CD8-positive, alpha-beta memory T cell (primary cell): ENCODE data around the gene SLC22A1. TPM values are rescaled to one million over a fixed set of nuclear protein-coding genes. Genes with fewer than 3 reads are reported as not detected.

ENCODE experiments used
- CTCF ChIA-PET: fragments of 350-600 bp; sonication (Branson Sonifier 250); formaldehyde crosslinking; loops from one replicate; lab custom pipeline; 2021; ENCODE audit warnings: antibody characterized with exemption; lab: Charles Lee
- POLR2A ChIA-PET: fragments of 350-600 bp; sonication (Branson Sonifier 250); formaldehyde crosslinking; loops from one replicate; lab custom pipeline; 2021; ENCODE audit warnings: antibody characterized with exemption; lab: Charles Lee
- DNase-seq, 5 donors: peaks; one replicate each; pipeline versions ENCODE4 v3.0.0 to v3.0.0-alpha.2; 2020 to 2022; ENCODE audit warnings: mixed read lengths in 1 of 5
- H3K27ac ChIP-seq: one replicate; pipeline ENCODE4 v1.7.0; 2013; ENCODE audit warnings: low read depth, mild to moderate bottlenecking, low read length, moderate library complexity
- H3K27me3 ChIP-seq: 2 replicates; pipeline ENCODE4 v1.7.0; 2013; ENCODE audit warnings: low read length, mild to moderate bottlenecking; ENCODE audit not compliant: insufficient read depth, poor library complexity, severe bottlenecking
- H3K36me3 ChIP-seq: 2 replicates; pipeline ENCODE4 v1.7.0; 2013; ENCODE audit warnings: mild to moderate bottlenecking, low read length, moderate library complexity; ENCODE audit not compliant: insufficient read depth
- H3K4me1 ChIP-seq: 2 replicates; pipeline ENCODE4 v1.7.0; 2013; ENCODE audit warnings: mild to moderate bottlenecking, low read length, moderate library complexity; ENCODE audit not compliant: insufficient read depth
- H3K4me3 ChIP-seq: 2 replicates; pipeline ENCODE4 v1.7.0; 2013; ENCODE audit warnings: mild to moderate bottlenecking, low read length
- H3K9me3 ChIP-seq: 2 replicates; pipeline ENCODE4 v1.7.0; 2013; ENCODE audit warnings: mild to moderate bottlenecking, low read length
- H3K27ac Mint-ChIP-seq, 8 donors: one replicate each; pipeline ENCODE4 v1.8.0; 2020 to 2021; ENCODE audit warnings: mixed read lengths in 8 of 8, mild to moderate bottlenecking in 6 of 8, inconsistent platforms in 3 of 8, moderate library complexity in 3 of 8
- H3K27me3 Mint-ChIP-seq, 2 donors: one replicate each; pipeline ENCODE4 v1.8.0; 2020 to 2021; ENCODE audit warnings: mixed read lengths in 2 of 2, mild to moderate bottlenecking in 1 of 2, moderate library complexity in 1 of 2
- H3K36me3 Mint-ChIP-seq, 3 donors: one replicate each; pipeline ENCODE4 v1.8.0; 2020 to 2021; ENCODE audit warnings: mixed read lengths in 3 of 3, inconsistent platforms in 1 of 3, mild to moderate bottlenecking in 1 of 3
- H3K4me1 Mint-ChIP-seq, 3 donors: one replicate each; pipeline ENCODE4 v1.8.0; 2020 to 2021; ENCODE audit warnings: mixed read lengths in 3 of 3, inconsistent platforms in 1 of 3, mild to moderate bottlenecking in 1 of 3
- H3K4me3 Mint-ChIP-seq, 7 donors: one replicate each; pipeline ENCODE4 v1.8.0; 2020 to 2021; ENCODE audit warnings: mixed read lengths in 7 of 7, mild to moderate bottlenecking in 6 of 7, moderate library complexity in 4 of 7, inconsistent platforms in 2 of 7
- H3K9me3 Mint-ChIP-seq, 5 donors: one replicate each; pipeline ENCODE4 v1.8.0; 2020 to 2022; ENCODE audit warnings: mixed read lengths in 5 of 5, mild to moderate bottlenecking in 3 of 5, moderate library complexity in 2 of 5, inconsistent platforms in 1 of 5
- polyA plus RNA-seq: library from polyadenylated mRNA; unstranded; fragments of 300-500 nt; fragmentation: Illumina TruSeq; gene quantifications from one replicate; pipeline ENCODE4 v1.2.3, GENCODE V29; 2021
- total RNA-seq, 2 experiments: library from RNA; stranded (reverse); gene quantifications; one replicate each; pipeline ENCODE4 v1.2.3, GENCODE V29; 2021

Gene SLC22A1
- total RNA-seq (under 1 TPM; 0.22 to 0.49 TPM), polyA plus RNA-seq (0.13 TPM)

GRCh38 chr6:160121558-160121957 lies at the start of gene SLC22A1:
SLC22A1 (plus strand) TSS chr6:160121815; CDS start chr6:160121936, 121 bp downstream.
- Histone ChIP-seq H3K27ac (no peak within 1 kb of the TSS), H3K9me3 (no peaks in the 10 kb centered on the region), H3K4me3 (no peak within 1 kb of the TSS), H3K36me3 (no peaks in the 10 kb centered on the region), H3K27me3 (no peaks in the 10 kb centered on the region), H3K4me1 (no peaks in the 10 kb centered on the region)
- Mint-ChIP-seq H3K36me3 (peaks cover 0 to 7% (median 7%) of the 10 kb centered on the region in 3 donors), H3K9me3 (no peaks in the 10 kb centered on the region), H3K4me1 (no peaks in the 10 kb centered on the region), H3K27me3 (peaks cover 0 to 1% of the 10 kb centered on the region in 2 donors), H3K27ac (no peak within 1 kb of the TSS), H3K4me3 (no peak within 1 kb of the TSS)
- POLR2A ChIA-PET: no interaction called here
- CTCF ChIA-PET: no interaction called here
- no peak for DNase-seq

- peaks cover 17 to 99% (median 28%) of the 10 kb centered on the region in 3 donors for H3K36me3 Mint-ChIP-seq
- peaks cover 18 to 35% (median 25%) of the 10 kb centered on the region in 3 donors for H3K4me1 Mint-ChIP-seq
- no peaks in the 10 kb centered on the region for H3K27me3 Mint-ChIP-seq
- POLR2A ChIA-PET: no interaction called here
- H3K4me3 Mint-ChIP-seq: no peak overlapping the region
- H3K36me3 ChIP-seq: peaks cover 76% of the 10 kb centered on the region
- DNase-seq: no peak
- H3K27me3 ChIP-seq: no peaks in the 10 kb centered on the region
- H3K4me1 ChIP-seq: peaks cover 20% of the 10 kb centered on the region
- CTCF ChIA-PET: interaction anchor here (1.1 to 1.4 kb wide), 2 partner anchors 10 to 23 kb away, joined by 3 to 4 read pairs; no protein-coding TSS in a partner anchor
- no peaks in the 10 kb centered on the region for H3K9me3 Mint-ChIP-seq
- no peak overlapping the region for H3K27ac ChIP-seq
- H3K9me3 ChIP-seq: no peaks in the 10 kb centered on the region
- peak overlapping the region in 3 of 8 donors; percentile 35 to 63 (median 43) for H3K27ac Mint-ChIP-seq
- no peak overlapping the region for H3K4me3 ChIP-seq
These were observed 48.3 kb upstream of the SLC22A1 start for GRCh38 chr6:160073272-160073671.

DNA sequence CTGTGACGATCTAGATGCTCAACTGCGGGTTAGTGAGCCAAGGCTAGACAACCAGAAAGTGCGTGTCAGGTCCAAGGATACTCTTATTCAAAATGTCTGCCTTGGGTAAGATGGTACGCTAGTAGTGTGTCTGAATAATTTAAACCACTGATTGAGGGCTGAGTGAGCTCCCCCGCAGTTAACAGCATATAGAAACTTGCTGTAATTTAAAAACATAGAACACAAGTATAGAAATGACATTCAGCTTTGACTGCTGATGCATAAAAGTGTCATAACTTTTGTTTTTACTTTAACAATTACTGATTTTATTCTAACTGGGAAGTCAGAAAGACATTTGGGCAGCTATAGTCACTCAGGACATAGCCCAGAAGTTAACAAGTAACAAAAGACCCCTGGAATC lies 45.6 kb upstream of the SLC22A1 start:
- H3K27ac ChIP-seq: no peak overlapping the region
- no peak overlapping the region for H3K4me3 Mint-ChIP-seq
- peaks cover 18 to 97% (median 28%) of the 10 kb centered on the region in 3 donors for H3K36me3 Mint-ChIP-seq
- no peaks in the 10 kb centered on the region for H3K27me3 ChIP-seq
- ChIA-PET POLR2A (no interaction called here), CTCF (no interaction called here)
- peak overlapping the region in 1 of 8 donors; percentile 32 for H3K27ac Mint-ChIP-seq
- H3K36me3 ChIP-seq: peaks cover 85% of the 10 kb centered on the region
- H3K4me3 ChIP-seq: no peak overlapping the region
- H3K4me1 ChIP-seq: no peaks in the 10 kb centered on the region
- no peak for DNase-seq
- H3K4me1 Mint-ChIP-seq: peaks cover under 1 to 9% (median 3%) of the 10 kb centered on the region in 3 donors
- H3K27me3 Mint-ChIP-seq: no peaks in the 10 kb centered on the region
- no peaks in the 10 kb centered on the region for H3K9me3 Mint-ChIP-seq
- no peaks in the 10 kb centered on the region for H3K9me3 ChIP-seq

DNA sequence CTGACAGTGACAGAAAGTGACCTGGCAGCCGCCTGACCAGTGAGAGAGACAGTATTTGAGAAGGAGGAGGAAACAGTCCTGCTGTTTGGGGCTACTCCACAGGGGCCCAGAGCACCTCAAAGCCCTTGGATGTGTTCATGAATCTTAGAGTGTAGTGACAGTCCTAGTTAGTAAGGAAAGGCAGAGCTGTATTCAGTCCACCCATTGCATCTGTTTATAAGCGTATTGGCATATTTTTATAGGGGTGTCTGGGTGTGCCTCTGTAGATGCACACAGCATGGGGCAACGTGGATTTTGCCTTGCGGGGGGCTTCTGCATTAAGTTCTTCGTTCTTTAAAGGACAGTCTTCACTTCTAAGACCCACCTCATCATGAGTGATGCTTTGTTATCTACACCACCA lies 44.6 kb upstream of the SLC22A1 start:
- Histone ChIP-seq H3K4me3 (no peak overlapping the region), H3K27ac (no peak overlapping the region), H3K27me3 (no peaks in the 10 kb centered on the region), H3K36me3 (peaks cover 81% of the 10 kb centered on the region), H3K9me3 (no peaks in the 10 kb centered on the region), H3K4me1 (no peaks in the 10 kb centered on the region)
- Mint-ChIP-seq H3K4me3 (no peak overlapping the region), H3K36me3 (peaks cover 18 to 97% (median 34%) of the 10 kb centered on the region in 3 donors), H3K4me1 (peaks cover 2 to 3% (median 3%) of the 10 kb centered on the region in 3 donors), H3K27me3 (no peaks in the 10 kb centered on the region), H3K9me3 (no peaks in the 10 kb centered on the region), H3K27ac (peak overlapping the region in 3 of 8 donors; percentile 55 to 84 (median 55))
- POLR2A ChIA-PET: no interaction called here
- DNase-seq: no peak
- CTCF ChIA-PET: no interaction called here

DNA sequence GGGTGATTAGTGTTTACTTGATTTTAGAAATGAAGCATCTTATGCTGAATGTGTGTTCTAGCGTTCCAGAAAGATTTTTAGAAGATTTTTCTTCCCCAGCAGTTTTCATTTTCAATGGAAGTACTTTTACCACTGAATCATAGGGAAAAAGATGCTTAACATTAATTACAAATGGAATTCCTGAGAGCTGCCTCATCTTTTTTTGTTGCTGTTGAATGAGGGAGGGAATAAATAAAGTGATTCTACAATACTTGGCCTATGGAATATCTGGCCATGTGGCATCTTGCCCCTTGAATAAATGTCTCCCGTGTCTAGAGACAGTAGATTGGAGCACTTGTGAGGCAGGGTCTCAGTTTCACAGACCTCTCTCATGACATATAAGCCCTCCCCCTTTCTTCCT lies 44.1 kb upstream of the SLC22A1 start:
- DNase-seq: no peak
- no peak overlapping the region for H3K27ac Mint-ChIP-seq
- H3K27me3 ChIP-seq: no peaks in the 10 kb centered on the region
- no peaks in the 10 kb centered on the region for H3K9me3 ChIP-seq
- no peaks in the 10 kb centered on the region for H3K27me3 Mint-ChIP-seq
- H3K4me3 Mint-ChIP-seq: no peak overlapping the region
- no peak overlapping the region for H3K4me3 ChIP-seq
- ChIA-PET POLR2A (no interaction called here), CTCF (no interaction called here)
- H3K4me1 Mint-ChIP-seq: peaks cover 2 to 3% (median 3%) of the 10 kb centered on the region in 3 donors
- no peaks in the 10 kb centered on the region for H3K4me1 ChIP-seq
- no peaks in the 10 kb centered on the region for H3K9me3 Mint-ChIP-seq
- no peak overlapping the region for H3K27ac ChIP-seq
- H3K36me3 ChIP-seq: peaks cover 77% of the 10 kb centered on the region
- peaks cover 18 to 95% (median 35%) of the 10 kb centered on the region in 3 donors for H3K36me3 Mint-ChIP-seq

- H3K9me3 ChIP-seq: no peaks in the 10 kb centered on the region
- no peaks in the 10 kb centered on the region for H3K4me1 ChIP-seq
- no peaks in the 10 kb centered on the region for H3K27me3 Mint-ChIP-seq
- H3K27me3 ChIP-seq: no peaks in the 10 kb centered on the region
- ChIA-PET POLR2A (no interaction called here), CTCF (no interaction called here)
- H3K27ac Mint-ChIP-seq: peak overlapping the region in 1 of 8 donors; percentile 50
- H3K4me1 Mint-ChIP-seq: peaks cover 0 to 5% (median 2%) of the 10 kb centered on the region in 3 donors
- no peak overlapping the region for H3K4me3 ChIP-seq
- H3K9me3 Mint-ChIP-seq: no peaks in the 10 kb centered on the region
- DNase-seq: no peak
- H3K27ac ChIP-seq: no peak overlapping the region
- peaks cover 67% of the 10 kb centered on the region for H3K36me3 ChIP-seq
- H3K36me3 Mint-ChIP-seq: peaks cover 11 to 95% (median 29%) of the 10 kb centered on the region in 3 donors
- no peak overlapping the region for H3K4me3 Mint-ChIP-seq
These were observed 42.5 kb upstream of the SLC22A1 start for GRCh38 chr6:160078883-160079685.

DNA sequence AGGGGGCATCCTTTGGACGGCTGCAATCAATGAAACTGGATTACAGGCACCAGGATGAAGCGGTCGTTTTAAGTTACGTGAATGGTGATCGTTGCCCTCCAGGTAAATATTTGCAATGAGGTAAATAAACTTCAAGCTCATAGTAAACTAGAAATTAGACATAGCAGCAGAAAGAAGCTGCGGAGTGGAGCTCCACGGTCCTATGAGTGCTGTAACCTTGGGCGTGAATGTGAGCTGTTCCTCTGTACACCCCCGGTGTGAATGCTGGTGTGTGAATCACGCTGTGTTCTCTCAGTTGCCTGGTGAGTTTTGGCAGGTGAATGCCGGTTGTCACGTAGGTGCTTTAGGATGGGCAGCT lies 42.0 kb upstream of the SLC22A1 start:
- H3K4me3 Mint-ChIP-seq: no peak overlapping the region
- Histone ChIP-seq H3K9me3 (no peaks in the 10 kb centered on the region), H3K27ac (no peak overlapping the region), H3K4me3 (no peak overlapping the region), H3K27me3 (no peaks in the 10 kb centered on the region), H3K36me3 (peaks cover 70% of the 10 kb centered on the region), H3K4me1 (no peaks in the 10 kb centered on the region)
- ChIA-PET CTCF (no interaction called here), POLR2A (no interaction called here)
- H3K9me3 Mint-ChIP-seq: no peaks in the 10 kb centered on the region
- no peak overlapping the region for H3K27ac Mint-ChIP-seq
- H3K36me3 Mint-ChIP-seq: peaks cover 10 to 95% (median 32%) of the 10 kb centered on the region in 3 donors
- no peaks in the 10 kb centered on the region for H3K27me3 Mint-ChIP-seq
- DNase-seq: no peak
- peaks cover 0 to 8% (median 4%) of the 10 kb centered on the region in 3 donors for H3K4me1 Mint-ChIP-seq

DNA sequence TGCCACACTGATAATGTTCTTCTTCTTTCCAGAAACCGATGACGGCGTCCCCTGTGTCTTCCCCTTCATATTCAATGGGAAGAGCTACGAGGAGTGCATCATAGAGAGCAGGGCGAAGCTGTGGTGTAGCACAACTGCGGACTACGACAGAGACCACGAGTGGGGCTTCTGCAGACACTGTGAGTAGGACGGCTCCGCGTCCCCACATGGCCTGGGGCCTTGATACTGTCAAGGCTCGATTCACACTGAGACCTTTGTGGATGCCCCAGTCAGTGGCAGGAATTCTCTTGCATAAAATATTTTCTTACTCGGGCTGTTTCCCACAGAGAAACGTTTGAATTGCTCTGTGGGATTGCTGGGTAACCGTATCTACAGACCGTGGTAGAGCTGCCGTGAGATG lies 41.5 kb upstream of the SLC22A1 start:
- H3K27me3 Mint-ChIP-seq: no peaks in the 10 kb centered on the region
- Histone ChIP-seq H3K36me3 (peaks cover 70% of the 10 kb centered on the region), H3K4me1 (no peaks in the 10 kb centered on the region), H3K9me3 (no peaks in the 10 kb centered on the region), H3K27me3 (no peaks in the 10 kb centered on the region), H3K27ac (no peak overlapping the region), H3K4me3 (no peak overlapping the region)
- H3K27ac Mint-ChIP-seq: peak overlapping the region in 1 of 8 donors; percentile 71
- DNase-seq: no peak
- ChIA-PET POLR2A (no interaction called here), CTCF (no interaction called here)
- H3K36me3 Mint-ChIP-seq: peaks cover 10 to 95% (median 36%) of the 10 kb centered on the region in 3 donors
- no peak overlapping the region for H3K4me3 Mint-ChIP-seq
- no peaks in the 10 kb centered on the region for H3K9me3 Mint-ChIP-seq
- H3K4me1 Mint-ChIP-seq: peaks cover under 1 to 9% (median 7%) of the 10 kb centered on the region in 3 donors
